HG03045 (cell line): ENCODE results near the gene DMRT2.

ENCODE experiments used
- ATAC-seq: cut with Tn5 transposase; IDR thresholded peaks from one replicate; pipeline ENCODE4 v1.9.1; 2021; ENCODE audit warnings: mild to moderate bottlenecking, moderate library complexity; ENCODE audit not compliant: unreplicated experiment

The DMRT2 gene

GRCh38 chr9:1086517-1086916 lies 36.4 kb downstream of the DMRT2 start:
- no peak for ATAC-seq

GRCh38 chr9:1087120-1087881 lies 37.1 kb downstream of the DMRT2 start:
- no peak for ATAC-seq

- ATAC-seq, result no peak
Observed at GRCh38 chr9:1094749-1095148, 44.6 kb downstream of the DMRT2 start.

GRCh38 chr9:1096155-1096964 lies 46.2 kb downstream of the DMRT2 start:
- no peak for ATAC-seq

GRCh38 chr9:1098551-1098950 lies 48.4 kb downstream of the DMRT2 start:
- ATAC-seq, result no peak

- no peak for ATAC-seq
Observed at GRCh38 chr9:1100201-1100600, 50.0 kb downstream of the DMRT2 start.

- no peak for ATAC-seq
Observed at GRCh38 chr9:1100945-1101344, 50.8 kb downstream of the DMRT2 start.

- no peak for ATAC-seq
Observed at GRCh38 chr9:1101846-1102641, 51.9 kb downstream of the DMRT2 start.

GRCh38 chr9:1102642-1102970 lies 52.4 kb downstream of the DMRT2 start:
- ATAC-seq, result no peak
